Ishikawa (cell line): ENCODE measurements around the gene ASCC1.

Experiments used
- CEBPB ChIP-seq: IDR thresholded peaks from 2 replicates; pipeline ENCODE4 v1.6.1; 2012
- EGR1 ChIP-seq: IDR thresholded peaks from 2 replicates; pipeline ENCODE4 v1.6.1; 2012
- MAX ChIP-seq: IDR thresholded peaks from 2 replicates; pipeline ENCODE4 v1.6.1; 2012
- NFIC ChIP-seq: IDR thresholded peaks from 2 replicates; pipeline ENCODE4 v1.6.1; 2012
- RAD21 ChIP-seq: IDR thresholded peaks from 2 replicates; pipeline ENCODE4 v1.6.1; 2012; ENCODE audit warnings: low read depth
- TCF12 ChIP-seq: IDR thresholded peaks from 2 replicates; pipeline ENCODE4 v1.6.1; 2012; ENCODE audit warnings: low read depth
- TEAD4 ChIP-seq: IDR thresholded peaks from 2 replicates; pipeline ENCODE4 v1.6.1; 2012
- YY1 ChIP-seq: IDR thresholded peaks from 2 replicates; pipeline ENCODE4 v1.6.1; 2012; ENCODE audit warnings: low read depth
- TF ChIP-seq, protein P1 (sequence below): IDR thresholded peaks from 2 replicates; pipeline ENCODE4 v1.6.1; 2012
- TF ChIP-seq, protein P2 (sequence below): IDR thresholded peaks from 2 replicates; pipeline ENCODE4 v1.6.1; 2012; ENCODE audit warnings: low read depth, mild to moderate bottlenecking

DNA sequence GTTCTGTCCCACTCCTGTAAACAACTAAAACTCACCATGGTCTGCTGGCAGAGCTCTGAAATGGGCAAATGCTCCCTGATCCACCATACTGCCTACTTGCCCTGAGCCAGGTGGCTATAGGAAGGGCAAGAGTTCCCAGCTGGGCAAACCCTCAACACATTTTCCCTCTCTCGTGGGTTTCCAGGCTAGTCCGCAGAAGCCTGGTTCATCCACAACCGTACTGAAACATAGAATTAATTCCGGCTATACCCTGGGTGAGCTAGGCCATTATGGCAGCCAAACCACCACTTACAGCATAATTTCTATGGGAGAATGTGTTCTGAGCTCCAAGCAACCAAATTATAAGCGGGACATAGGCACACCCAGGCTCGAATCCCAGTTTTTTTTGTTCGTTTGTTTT, 37.5 kb upstream of the ASCC1 start:
- TF ChIP-seq TEAD4 (no peak), EGR1 (no peak), YY1 (no peak), RAD21 (no peak), MAX (no peak), TCF12 (no peak), CEBPB (no peak), NFIC (no peak)
- TF ChIP-seq, protein P1, sequence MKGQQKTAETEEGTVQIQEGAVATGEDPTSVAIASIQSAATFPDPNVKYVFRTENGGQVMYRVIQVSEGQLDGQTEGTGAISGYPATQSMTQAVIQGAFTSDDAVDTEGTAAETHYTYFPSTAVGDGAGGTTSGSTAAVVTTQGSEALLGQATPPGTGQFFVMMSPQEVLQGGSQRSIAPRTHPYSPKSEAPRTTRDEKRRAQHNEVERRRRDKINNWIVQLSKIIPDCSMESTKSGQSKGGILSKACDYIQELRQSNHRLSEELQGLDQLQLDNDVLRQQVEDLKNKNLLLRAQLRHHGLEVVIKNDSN: no peak
- TF ChIP-seq, protein P2, sequence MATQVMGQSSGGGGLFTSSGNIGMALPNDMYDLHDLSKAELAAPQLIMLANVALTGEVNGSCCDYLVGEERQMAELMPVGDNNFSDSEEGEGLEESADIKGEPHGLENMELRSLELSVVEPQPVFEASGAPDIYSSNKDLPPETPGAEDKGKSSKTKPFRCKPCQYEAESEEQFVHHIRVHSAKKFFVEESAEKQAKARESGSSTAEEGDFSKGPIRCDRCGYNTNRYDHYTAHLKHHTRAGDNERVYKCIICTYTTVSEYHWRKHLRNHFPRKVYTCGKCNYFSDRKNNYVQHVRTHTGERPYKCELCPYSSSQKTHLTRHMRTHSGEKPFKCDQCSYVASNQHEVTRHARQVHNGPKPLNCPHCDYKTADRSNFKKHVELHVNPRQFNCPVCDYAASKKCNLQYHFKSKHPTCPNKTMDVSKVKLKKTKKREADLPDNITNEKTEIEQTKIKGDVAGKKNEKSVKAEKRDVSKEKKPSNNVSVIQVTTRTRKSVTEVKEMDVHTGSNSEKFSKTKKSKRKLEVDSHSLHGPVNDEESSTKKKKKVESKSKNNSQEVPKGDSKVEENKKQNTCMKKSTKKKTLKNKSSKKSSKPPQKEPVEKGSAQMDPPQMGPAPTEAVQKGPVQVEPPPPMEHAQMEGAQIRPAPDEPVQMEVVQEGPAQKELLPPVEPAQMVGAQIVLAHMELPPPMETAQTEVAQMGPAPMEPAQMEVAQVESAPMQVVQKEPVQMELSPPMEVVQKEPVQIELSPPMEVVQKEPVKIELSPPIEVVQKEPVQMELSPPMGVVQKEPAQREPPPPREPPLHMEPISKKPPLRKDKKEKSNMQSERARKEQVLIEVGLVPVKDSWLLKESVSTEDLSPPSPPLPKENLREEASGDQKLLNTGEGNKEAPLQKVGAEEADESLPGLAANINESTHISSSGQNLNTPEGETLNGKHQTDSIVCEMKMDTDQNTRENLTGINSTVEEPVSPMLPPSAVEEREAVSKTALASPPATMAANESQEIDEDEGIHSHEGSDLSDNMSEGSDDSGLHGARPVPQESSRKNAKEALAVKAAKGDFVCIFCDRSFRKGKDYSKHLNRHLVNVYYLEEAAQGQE: no peak
